HG03469 (cell line): ENCODE data around the gene OPALIN.

ENCODE experiments used
- ATAC-seq: cut with Tn5 transposase; IDR thresholded peaks from one replicate; pipeline ENCODE4 v1.9.1; 2021; ENCODE audit warnings: mild to moderate bottlenecking, moderate library complexity, moderate number of reproducible peaks; ENCODE audit not compliant: unreplicated experiment

OPALIN gene

GRCh38 chr10:96358851-96359540, at the start of gene OPALIN:
TSS of gene OPALIN (minus strand) at chr10:96359002. CDS start at chr10:96358896, 106 bp downstream.
- no peak for ATAC-seq

GRCh38 chr10:96408201-96408600, 49.4 kb upstream of the OPALIN start:
- no peak for ATAC-seq

GRCh38 chr10:96407560-96408069, 48.8 kb upstream of the OPALIN start:
- no peak for ATAC-seq

- ATAC-seq, result no peak
Measured at GRCh38 chr10:96406091-96406490, 47.3 kb upstream of the OPALIN start.

GRCh38 chr10:96402417-96403305, 43.9 kb upstream of the OPALIN start:
- no peak for ATAC-seq

GRCh38 chr10:96401036-96401435, 42.2 kb upstream of the OPALIN start:
- no peak for ATAC-seq

- ATAC-seq, result no peak
Measured at GRCh38 chr10:96400465-96400864, 41.7 kb upstream of the OPALIN start.

GRCh38 chr10:96397902-96398301, 39.1 kb upstream of the OPALIN start:
- no peak for ATAC-seq

GRCh38 chr10:96395931-96396877, 37.4 kb upstream of the OPALIN start:
- ATAC-seq, result no peak

- ATAC-seq, result no peak
Measured at GRCh38 chr10:96390460-96390864, 31.7 kb upstream of the OPALIN start.

GRCh38 chr10:96389785-96390184, 31.0 kb upstream of the OPALIN start:
- no peak for ATAC-seq

- no peak for ATAC-seq
Measured at GRCh38 chr10:96387601-96388000, 28.8 kb upstream of the OPALIN start.

- no peak for ATAC-seq
Measured at GRCh38 chr10:96387161-96387560, 28.4 kb upstream of the OPALIN start.

GRCh38 chr10:96384506-96384905, 25.7 kb upstream of the OPALIN start:
- ATAC-seq, result no peak

- no peak for ATAC-seq
Measured at GRCh38 chr10:96380821-96381220, 22.0 kb upstream of the OPALIN start.

- ATAC-seq, result no peak
Measured at GRCh38 chr10:96379758-96380157, 21.0 kb upstream of the OPALIN start.

GRCh38 chr10:96378741-96379140, 19.9 kb upstream of the OPALIN start:
- ATAC-seq, result no peak

GRCh38 chr10:96377816-96378294, 19.1 kb upstream of the OPALIN start:
- no peak for ATAC-seq

- ATAC-seq, result no peak
Measured at GRCh38 chr10:96376483-96376882, 17.7 kb upstream of the OPALIN start.

GRCh38 chr10:96374985-96375830, 16.4 kb upstream of the OPALIN start:
- no peak for ATAC-seq
